Activated CD4-positive, alpha-beta T cell treated with anti-CD3 and anti-CD28 coated beads, Interleukin-2, amount 50 U/mL, for 48 hours (primary cell): ENCODE measurements around the gene C12orf60.
A peak's percentile ranks its signal among the peaks of the same experiment; 100 is the strongest.
"Not testable (repeated sequence)": the region's sequence is repeated elsewhere in the genome, so short reads cannot be mapped to it uniquely, and the experiment has no call there.

Experiments used
- DNase-seq, 2 experiments: peaks; one replicate each; pipeline ENCODE4 v3.0.0-alpha.2; 2020

C12orf60 gene, protein sequence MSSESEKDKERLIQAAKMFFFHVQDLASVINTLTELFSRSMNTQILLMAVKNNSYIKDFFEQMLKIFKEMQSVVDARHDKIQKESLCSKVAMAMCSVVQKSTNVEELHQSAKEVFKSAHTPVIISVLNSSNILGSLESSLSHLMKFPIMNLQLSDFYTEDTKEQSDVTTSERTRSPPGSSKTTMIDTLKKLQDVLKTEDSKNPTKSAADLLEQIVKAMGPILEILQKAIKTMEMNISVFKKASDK

DNA sequence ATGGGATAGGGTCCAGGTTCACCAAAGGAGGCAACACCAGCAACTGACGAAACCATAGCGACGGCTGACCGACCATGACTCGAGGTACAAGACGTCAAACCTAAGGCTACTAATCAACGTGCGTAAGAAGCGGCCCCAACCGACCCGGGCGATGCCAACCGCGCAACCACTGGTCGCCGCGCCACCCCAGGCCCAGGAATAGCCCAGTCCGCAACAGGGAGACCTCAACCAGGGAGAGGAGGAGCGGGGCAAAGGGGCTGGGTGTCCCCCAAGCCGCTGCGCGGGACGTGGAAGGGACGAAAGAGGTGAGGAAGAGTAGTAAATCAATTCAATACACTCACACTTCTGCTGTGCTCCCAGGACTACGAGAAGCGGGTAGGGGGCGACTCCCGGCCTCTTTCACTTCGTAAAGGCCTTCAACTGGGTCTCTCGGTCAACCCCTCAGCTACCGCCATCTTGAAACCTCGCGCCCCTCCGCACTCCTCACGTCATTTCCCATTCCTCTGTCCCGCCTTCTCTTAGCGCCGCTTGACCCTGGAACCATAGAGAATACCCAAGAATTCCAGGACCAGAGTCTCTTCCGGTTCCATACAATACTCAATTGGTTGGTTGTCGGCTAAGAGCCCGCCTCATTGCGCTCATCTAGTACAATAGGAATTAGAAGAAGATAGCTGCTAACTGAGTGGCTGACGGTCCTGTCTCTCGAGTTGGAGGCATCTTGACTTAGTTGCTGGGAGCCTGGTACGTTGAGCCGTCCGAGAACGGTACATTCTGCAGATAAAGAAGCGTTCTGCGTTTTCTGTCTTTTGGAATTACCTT is at the start of gene C12orf60, which contains the start of gene WBP11:
Gene C12orf60, plus strand, starts transcription at position 660 of the 819 bp plus-strand sequence. CDS start 19,266 bp downstream, outside the sequence.
Gene WBP11, minus strand, starts transcription at position 468 of the 819 bp plus-strand sequence. CDS start 2,095 bp downstream, outside the sequence.
- peak; percentile 84 to 90 for DNase-seq

- no peak for DNase-seq
Measured at GRCh38 chr12:14756334-14757143, 46.9 kb upstream of the C12orf60 start.

- not testable (repeated sequence) for DNase-seq
Measured at GRCh38 chr12:14759711-14760280, 43.7 kb upstream of the C12orf60 start.

DNA sequence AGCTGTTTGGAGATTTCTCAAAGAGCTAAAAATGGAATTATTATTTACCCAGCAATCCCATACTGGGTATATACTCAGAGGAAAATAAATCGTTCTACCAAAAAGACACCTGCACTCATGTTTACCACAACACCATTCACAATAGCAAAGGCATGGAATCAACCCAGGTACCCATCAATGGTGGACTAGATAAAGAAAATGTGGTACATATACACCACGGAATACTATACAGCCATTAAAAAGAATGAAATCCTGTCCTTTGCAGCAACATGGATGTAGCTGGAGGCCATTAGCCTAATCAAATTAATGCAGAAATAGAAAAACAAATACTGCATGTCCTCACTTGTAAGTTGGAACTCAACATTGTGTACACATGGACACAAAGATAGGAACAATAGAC is 38.1 kb upstream of the C12orf60 start:
- no peak for DNase-seq

- DNase-seq: not testable (repeated sequence)
Measured at GRCh38 chr12:14766020-14766419, 37.5 kb upstream of the C12orf60 start.

GRCh38 chr12:14766649-14767215 is 36.7 kb upstream of the C12orf60 start:
- no peak for DNase-seq

GRCh38 chr12:14767617-14768016 is 35.9 kb upstream of the C12orf60 start:
- no peak for DNase-seq

DNA sequence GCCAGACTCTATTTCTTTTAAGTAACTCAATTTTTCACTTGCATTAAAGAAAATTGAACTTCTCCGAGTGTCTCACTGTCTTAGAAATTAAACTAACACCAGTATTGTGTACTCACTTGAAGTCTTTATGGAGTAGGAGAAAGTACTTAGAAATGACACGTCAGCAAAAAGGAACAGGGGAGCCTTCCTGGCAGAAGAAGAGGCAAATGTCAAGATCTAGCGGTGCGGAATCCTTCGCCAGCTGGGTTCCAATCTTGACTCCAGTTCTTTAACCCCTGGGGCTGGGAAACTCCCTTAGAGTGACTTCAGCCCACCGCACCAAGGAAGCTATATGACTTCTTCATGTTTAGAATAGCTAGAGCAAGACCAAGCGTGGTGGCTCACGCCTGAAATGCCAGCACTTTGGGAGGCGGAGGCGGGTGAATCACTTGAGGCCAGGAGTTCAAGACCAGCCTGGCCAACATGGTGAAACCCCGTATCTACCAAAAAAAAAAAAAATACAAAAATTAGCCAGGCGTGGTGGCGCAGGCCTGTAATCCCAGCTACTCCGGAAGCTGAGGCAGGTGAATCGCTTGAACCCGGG is 34.6 kb upstream of the C12orf60 start:
- DNase-seq: peak; percentile 54 to 65

- no peak for DNase-seq
Measured at GRCh38 chr12:14769466-14769968, 34.0 kb upstream of the C12orf60 start.

GRCh38 chr12:14769969-14770495 is 33.4 kb upstream of the C12orf60 start:
- peak; percentile 90 to 92 for DNase-seq

DNA sequence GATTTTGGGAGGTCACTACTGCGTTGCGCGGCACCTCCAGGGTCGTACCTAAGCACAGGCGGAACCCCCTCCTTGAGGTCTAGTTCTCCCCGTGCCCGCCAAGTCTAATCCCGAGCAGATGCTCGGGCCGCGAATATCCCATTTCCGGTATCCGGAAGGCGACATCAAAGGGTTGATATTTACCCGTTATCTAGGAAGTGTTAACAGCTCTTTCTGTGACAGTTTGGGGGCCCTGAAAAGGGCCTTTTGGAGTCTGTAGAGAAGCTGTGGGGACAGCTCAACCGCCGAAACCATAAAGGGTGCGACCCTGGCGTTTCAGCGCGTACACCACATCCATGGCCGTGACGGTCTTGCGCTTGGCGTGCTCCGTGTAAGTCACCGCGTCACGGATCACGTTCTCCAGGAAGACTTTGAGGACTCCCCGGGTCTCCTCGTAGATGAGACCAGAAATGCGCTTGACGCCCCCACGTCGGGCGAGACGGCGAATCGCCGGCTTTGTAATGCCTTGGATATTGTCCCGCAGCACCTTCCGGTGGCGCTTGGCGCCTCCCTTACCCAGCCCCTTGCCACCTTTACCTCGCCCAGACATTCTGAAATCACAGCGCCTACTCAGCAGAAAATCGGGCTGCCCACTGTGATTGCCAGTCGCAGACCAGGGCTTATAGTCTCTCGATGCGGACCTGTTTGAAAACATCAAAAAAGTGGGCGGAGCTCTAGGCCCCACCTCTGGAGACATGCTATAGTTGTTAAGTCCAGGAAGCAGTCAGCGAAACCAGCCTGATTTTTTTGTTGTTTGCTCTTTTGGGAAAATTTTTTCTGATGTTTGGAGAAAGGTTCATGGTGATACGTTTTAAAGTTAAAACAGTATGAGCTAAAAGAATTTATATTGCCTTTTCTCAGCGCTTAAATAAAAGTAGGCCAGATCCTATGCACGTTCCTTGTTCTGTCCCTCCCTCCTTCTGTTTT is 32.7 kb upstream of the C12orf60 start:
- peak; percentile 96 to 97 for DNase-seq

- DNase-seq: peak; percentile 11 to 19
Measured at GRCh38 chr12:14771651-14772137, 31.8 kb upstream of the C12orf60 start.

GRCh38 chr12:14772946-14773345 is 30.5 kb upstream of the C12orf60 start:
- DNase-seq: no peak

DNA sequence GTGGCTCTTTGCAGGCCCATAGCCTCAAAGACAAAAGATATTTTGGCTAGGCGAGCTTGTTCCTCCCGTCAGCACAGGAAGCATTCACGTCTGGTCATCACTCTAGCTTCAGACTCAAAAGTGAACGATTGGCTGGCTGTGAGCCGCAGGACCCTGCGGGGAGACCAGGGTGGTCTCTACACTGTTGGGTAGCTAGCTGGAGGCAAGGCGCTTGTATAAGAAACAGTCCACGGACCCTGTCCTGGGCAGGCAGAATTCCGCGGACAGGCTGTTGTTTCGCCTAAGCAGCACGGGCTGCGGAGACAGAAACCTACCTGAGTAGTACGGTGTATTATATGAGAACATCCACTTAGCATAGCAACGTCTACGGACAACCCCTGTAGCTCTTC is 29.8 kb upstream of the C12orf60 start:
- no peak for DNase-seq

DNA sequence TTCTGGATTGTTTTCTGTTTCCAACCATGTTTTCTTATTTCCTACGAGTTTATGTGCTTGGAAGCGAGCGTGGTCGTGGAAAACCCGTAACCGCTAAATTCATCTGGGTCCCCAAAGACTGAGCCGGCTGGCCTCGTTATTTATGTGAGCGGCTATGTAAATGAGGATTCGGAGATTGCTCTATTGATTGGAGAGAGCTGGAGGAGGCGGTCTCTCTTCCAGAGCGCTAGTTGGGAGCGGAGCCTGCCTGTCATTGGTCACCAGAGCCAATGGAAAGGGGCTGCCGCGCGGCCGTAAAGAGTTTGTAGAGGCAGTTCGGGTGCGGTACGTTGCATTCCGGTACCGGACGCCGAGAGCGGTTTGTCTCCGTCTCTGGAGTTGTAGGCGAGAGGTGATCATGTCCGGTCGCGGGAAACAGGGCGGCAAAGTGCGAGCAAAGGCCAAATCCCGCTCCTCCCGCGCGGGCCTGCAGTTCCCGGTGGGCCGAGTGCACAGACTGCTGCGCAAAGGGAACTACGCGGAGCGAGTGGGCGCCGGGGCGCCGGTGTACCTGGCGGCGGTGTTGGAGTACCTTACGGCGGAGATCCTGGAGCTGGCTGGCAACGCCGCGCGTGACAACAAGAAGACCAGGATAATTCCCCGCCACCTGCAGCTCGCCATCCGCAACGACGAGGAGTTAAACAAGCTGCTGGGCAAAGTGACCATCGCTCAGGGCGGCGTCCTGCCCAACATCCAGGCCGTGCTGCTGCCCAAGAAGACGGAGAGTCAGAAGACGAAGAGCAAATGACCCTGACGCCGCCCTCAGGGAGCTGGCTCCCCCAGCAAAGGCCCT is 29.2 kb upstream of the C12orf60 start:
- DNase-seq: peak; percentile 90 to 91

- DNase-seq: peak; percentile 36 to 46
Measured at GRCh38 chr12:14774906-14775635, 28.4 kb upstream of the C12orf60 start.

DNA sequence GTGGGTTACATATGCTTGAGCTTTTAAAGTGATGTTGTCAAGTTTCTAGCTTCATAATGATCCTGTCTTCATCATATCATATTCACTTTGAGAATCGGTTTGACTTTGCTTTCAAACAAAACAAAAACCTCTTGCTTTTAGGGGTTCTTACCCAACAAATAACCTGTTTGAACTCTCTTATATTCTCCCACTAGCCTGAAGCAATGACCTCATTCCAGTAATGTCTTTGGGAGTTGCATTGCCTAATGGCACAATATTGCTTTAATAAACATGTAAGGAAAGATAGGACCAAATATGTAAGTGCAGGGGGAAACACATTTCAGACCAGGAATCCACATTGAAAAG is 27.9 kb upstream of the C12orf60 start:
- no peak for DNase-seq

GRCh38 chr12:14776236-14776961 is 27.1 kb upstream of the C12orf60 start:
- DNase-seq: no peak
